ENCODE measurements around the gene NUFIP2. TPM values are rescaled to one million over a fixed set of nuclear protein-coding genes. Genes with fewer than 3 reads are reported as not detected.
"Not testable (repeated sequence)": the region's sequence is repeated elsewhere in the genome, so short reads cannot be mapped to it uniquely, and the experiment has no call there.

NUFIP2 gene
- total RNA-seq, 4 donors from 2014 or later: 27.6 to 37.6 (median 30.5) TPM

DNA sequence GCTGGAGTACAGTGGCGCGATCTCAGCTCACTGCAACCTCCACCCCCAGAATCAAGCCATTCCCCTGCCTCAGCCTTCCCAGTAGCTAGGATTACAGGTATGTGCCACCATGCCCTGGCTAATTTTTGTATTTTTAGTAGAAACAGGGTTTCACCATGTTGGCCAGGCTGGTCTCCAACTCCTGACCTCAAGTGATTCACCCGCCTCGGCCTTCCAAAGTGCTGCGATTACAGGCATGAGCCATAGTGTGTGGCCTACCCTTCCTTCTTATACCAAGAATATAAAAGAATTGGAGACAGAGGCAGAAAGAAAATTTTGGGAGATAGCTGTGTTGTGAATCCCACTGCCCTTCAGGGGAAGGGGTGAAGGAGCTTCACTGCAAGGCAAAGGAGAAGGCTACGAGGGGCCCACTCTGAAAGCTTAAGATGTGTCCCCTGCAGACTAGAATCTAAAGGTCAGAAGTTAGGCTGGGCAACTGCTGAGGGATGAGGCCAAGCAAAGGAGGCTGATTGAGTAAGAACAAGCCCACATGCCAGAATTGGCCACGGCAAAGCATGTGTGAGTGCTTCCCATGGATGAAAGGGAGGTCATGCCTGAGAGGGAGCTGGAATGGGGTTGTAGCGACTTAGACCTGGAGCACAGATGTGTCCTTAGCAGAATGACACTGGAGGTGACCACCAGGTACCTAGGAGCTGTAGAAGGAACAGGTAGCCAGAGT is 55.7 kb downstream of the NUFIP2 start:
- no peak for TF ChIP-seq POLR2AphosphoS5 (IDR thresholded peaks at IDR 0.05)
- no peak for TF ChIP-seq EP300 (IDR thresholded peaks at IDR 0.05)
- TF ChIP-seq, protein P1, sequence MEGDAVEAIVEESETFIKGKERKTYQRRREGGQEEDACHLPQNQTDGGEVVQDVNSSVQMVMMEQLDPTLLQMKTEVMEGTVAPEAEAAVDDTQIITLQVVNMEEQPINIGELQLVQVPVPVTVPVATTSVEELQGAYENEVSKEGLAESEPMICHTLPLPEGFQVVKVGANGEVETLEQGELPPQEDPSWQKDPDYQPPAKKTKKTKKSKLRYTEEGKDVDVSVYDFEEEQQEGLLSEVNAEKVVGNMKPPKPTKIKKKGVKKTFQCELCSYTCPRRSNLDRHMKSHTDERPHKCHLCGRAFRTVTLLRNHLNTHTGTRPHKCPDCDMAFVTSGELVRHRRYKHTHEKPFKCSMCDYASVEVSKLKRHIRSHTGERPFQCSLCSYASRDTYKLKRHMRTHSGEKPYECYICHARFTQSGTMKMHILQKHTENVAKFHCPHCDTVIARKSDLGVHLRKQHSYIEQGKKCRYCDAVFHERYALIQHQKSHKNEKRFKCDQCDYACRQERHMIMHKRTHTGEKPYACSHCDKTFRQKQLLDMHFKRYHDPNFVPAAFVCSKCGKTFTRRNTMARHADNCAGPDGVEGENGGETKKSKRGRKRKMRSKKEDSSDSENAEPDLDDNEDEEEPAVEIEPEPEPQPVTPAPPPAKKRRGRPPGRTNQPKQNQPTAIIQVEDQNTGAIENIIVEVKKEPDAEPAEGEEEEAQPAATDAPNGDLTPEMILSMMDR (IDR thresholded peaks at IDR 0.05): no peak
- no peak for TF ChIP-seq POLR2A (IDR thresholded peaks at IDR 0.05; ENCODE audit: low read depth)
- no peak overlapping the region for H3K4me3 ChIP-seq
- no peak overlapping the region for H3K27ac ChIP-seq (replicated peaks in 1 of 4)
- peaks cover 6 to 17% (median 7%) of the 10 kb centered on the region in 4 donors for H3K4me1 ChIP-seq
- intact Hi-C loops (cut with DNase I): no loop called here
- H3K36me3 ChIP-seq: peaks cover 0 to 4% (median 0%) of the 10 kb centered on the region in 4 donors
- no peaks in the 10 kb centered on the region for H3K27me3 ChIP-seq
- peak; percentile 55 for DNase-seq (ENCODE audit: extremely low spot score)
- WGBS: 89% methylated on average over 8 of the region's 8 CpGs
- no peaks in the 10 kb centered on the region for H3K9me3 ChIP-seq

DNA sequence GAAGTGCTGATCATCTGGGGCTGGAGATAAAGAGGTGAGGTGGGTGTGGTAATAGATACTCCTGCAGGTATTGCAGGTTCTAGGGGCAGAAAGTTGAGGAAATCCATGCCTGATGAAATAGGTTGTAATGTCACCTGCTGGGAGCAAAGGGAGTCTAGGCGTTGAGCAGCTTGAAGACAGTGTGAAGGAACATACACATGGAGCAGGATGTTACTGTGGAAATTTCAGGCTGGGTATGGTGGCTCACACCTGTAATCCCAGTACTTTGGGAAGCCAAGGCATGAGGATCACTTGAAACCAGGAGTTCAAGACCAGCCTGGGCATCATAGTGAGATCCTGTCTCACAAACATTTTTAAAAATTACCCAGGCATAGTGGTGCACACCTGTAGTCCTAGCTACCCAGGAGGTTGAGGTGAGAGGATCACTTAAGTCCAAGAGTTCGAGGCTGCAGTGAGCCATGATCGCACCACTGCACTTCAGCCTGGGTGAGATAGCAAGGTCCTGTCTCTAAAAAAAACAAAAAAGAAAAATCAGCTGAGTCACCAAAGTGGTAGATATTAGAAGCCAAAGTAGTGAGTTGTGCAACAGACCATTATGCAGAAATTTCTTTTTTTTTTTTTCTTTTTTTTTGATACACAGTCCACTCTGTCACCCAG is 56.3 kb downstream of the NUFIP2 start:
- H3K9me3 ChIP-seq: no peaks in the 10 kb centered on the region
- H3K4me1 ChIP-seq: peaks cover 6 to 17% (median 7%) of the 10 kb centered on the region in 4 donors
- intact Hi-C loops (cut with DNase I): no loop called here
- no peak overlapping the region for H3K27ac ChIP-seq (replicated peaks in 1 of 4)
- H3K4me3 ChIP-seq: no peak overlapping the region
- H3K36me3 ChIP-seq: peaks cover 0 to 4% (median 0%) of the 10 kb centered on the region in 4 donors
- 89% methylated on average over 3 of the region's 3 CpGs for WGBS
- TF ChIP-seq EP300 (IDR thresholded peaks at IDR 0.05) (no peak), POLR2A (IDR thresholded peaks at IDR 0.05; ENCODE audit: low read depth) (no peak), POLR2AphosphoS5 (IDR thresholded peaks at IDR 0.05) (no peak)
- TF ChIP-seq, protein P1 (IDR thresholded peaks at IDR 0.05): no peak
- no peak for DNase-seq (ENCODE audit: extremely low spot score)
- no peaks in the 10 kb centered on the region for H3K27me3 ChIP-seq

DNA sequence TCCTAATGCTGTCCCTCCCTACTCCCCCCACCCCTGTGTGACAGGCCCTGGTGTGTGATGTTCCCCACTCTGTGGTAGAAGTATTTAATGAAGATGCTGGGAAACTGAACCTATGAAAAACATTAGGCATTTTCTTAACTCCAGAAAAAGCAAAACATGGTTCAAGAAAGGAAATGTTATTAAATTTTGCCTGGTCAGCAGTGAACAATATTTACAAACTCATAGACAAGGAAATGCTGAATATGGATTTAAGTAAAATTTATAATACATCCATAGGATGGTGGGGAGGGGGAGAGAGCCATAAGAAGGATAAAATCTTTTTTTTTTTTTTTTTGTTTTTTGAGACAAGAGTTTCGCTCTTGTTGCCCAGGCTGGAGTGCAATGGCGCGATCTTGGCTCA is 58.0 kb downstream of the NUFIP2 start:
- TF ChIP-seq POLR2A (IDR thresholded peaks at IDR 0.05; ENCODE audit: low read depth): no peak
- no peak for TF ChIP-seq POLR2AphosphoS5 (IDR thresholded peaks at IDR 0.05)
- TF ChIP-seq EP300 (IDR thresholded peaks at IDR 0.05): no peak
- TF ChIP-seq, protein P1 (IDR thresholded peaks at IDR 0.05): no peak
- DNase-seq (ENCODE audit: extremely low spot score): no peak
- H3K27me3 ChIP-seq: no peaks in the 10 kb centered on the region
- intact Hi-C loops (cut with DNase I): no loop called here
- WGBS: 84% methylated on average over 3 of the region's 3 CpGs
- H3K4me3 ChIP-seq: no peak overlapping the region
- no peak overlapping the region for H3K27ac ChIP-seq (replicated peaks in 1 of 4)
- H3K9me3 ChIP-seq: no peaks in the 10 kb centered on the region
- H3K36me3 ChIP-seq: peaks cover 0 to 4% (median 0%) of the 10 kb centered on the region in 4 donors
- peaks cover under 1 to 10% (median 1%) of the 10 kb centered on the region in 4 donors for H3K4me1 ChIP-seq

DNA sequence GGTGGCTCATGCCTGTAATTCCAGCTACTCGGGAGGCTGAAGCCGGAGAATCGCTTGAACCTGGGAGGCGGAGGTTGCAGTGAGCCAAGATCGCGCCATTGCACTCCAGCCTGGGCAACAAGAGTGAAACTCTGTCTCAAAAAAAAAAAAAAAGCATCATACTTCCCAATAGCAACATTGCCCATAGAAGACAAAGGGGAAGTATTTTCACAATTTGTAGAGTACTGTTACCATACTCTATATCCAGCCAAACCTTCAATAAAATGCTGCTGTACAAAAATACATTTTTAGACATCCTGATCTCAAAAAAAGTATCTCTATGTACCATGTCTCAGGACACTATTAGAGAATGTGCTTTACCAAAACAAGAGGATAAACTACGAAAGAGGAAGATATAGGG is 59.0 kb downstream of the NUFIP2 start:
- H3K27me3 ChIP-seq; H3K27ac ChIP-seq (replicated peaks in 1 of 4); intact Hi-C loops (cut with DNase I); DNase-seq (ENCODE audit: extremely low spot score); H3K4me1 ChIP-seq; H3K4me3 ChIP-seq; H3K9me3 ChIP-seq; H3K36me3 ChIP-seq: not testable (repeated sequence)
- WGBS: 84% methylated on average over 4 of the region's 7 CpGs

DNA sequence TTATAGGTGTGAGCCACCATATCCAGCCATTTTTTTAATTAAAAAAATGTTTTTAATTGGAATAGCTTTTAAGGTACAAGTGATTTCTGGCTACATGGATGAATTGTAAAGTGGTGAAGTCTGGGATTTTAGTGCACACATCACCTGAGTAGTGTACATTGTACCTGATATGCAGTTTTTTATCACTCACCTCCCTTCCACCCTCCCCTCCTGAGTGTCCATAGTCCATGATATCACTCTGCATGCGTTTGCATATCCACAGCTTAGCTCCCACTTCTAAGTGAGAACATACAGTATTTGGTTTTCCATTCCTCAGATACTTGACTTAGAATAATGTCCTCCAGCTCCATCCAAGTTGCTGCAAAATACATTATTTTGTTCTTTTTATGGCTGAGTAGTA is 60.6 kb downstream of the NUFIP2 start:
- Histone ChIP-seq H3K27ac (replicated peaks in 1 of 4) (no peak overlapping the region), H3K36me3 (peaks cover 0 to 4% (median 0%) of the 10 kb centered on the region in 4 donors), H3K4me3 (no peak overlapping the region), H3K27me3 (no peaks in the 10 kb centered on the region), H3K9me3 (no peaks in the 10 kb centered on the region), H3K4me1 (peaks cover 0 to 3% (median 0%) of the 10 kb centered on the region in 4 donors)
- WGBS: 87% methylated on average over 1 of the region's 1 CpG
- no peak for DNase-seq (ENCODE audit: extremely low spot score)
- intact Hi-C loops (cut with DNase I): no loop called here
- TF ChIP-seq POLR2AphosphoS5 (IDR thresholded peaks at IDR 0.05): no peak
- TF ChIP-seq EP300 (IDR thresholded peaks at IDR 0.05): no peak
- TF ChIP-seq, protein P1 (IDR thresholded peaks at IDR 0.05): no peak
- no peak for TF ChIP-seq POLR2A (IDR thresholded peaks at IDR 0.05; ENCODE audit: low read depth)

Measured in esophagus muscularis mucosa (tissue), 4 donors.